ENCODE measurements around the gene WNT3A. TPM values are rescaled to one million over a fixed set of nuclear protein-coding genes. Genes with fewer than 3 reads are reported as not detected.
A peak's percentile ranks its signal among the peaks of the same experiment; 100 is the strongest.

WNT3A gene
- total and polyA plus RNA-seq, 9 of the 15 experiments (the other 6 are each of a cell fraction or from before 2014, with no cell fraction given), result not detected

GRCh38 chr1:228079601-228080263, 72.9 kb downstream of the WNT3A start (continued):
- TF ChIP-seq DMBX1 (CRISPR knock-in tag; IDR thresholded peaks at IDR 0.05; ENCODE audit: borderline replicate concordance), result no peak
- TF ChIP-seq FOSL1 (tag; conservative IDR thresholded peaks at IDR 0.05), result no peak
- no peak for TF ChIP-seq NFRKB (IDR thresholded peaks at IDR 0.05; ENCODE audit: low read depth)
- TF ChIP-seq PTBP1 (IDR thresholded peaks at IDR 0.05; ENCODE audit: low read depth, low read length), result peak; percentile 84; the same call in 1 of the 2 replicates
- peak; percentile 94 for TF ChIP-seq RBM25 (IDR thresholded peaks at IDR 0.05; ENCODE audit: low read depth, low read length, severe bottlenecking)
- TF ChIP-seq REST (IDR thresholded peaks at IDR 0.05; ENCODE audit: borderline replicate concordance), result no peak
- TF ChIP-seq REST (CRISPR knock-in tag; IDR thresholded peaks at IDR 0.05; ENCODE audit: low read depth), result no peak
- TF ChIP-seq ZNF174 (CRISPR knock-in tag; IDR thresholded peaks at IDR 0.05), result no peak
- no peak for TF ChIP-seq KLF6 (CRISPR knock-in tag; IDR thresholded peaks at IDR 0.05; ENCODE audit: borderline replicate concordance)
- TF ChIP-seq ZNF274 (IDR thresholded peaks at IDR 0.05; ENCODE audit: borderline replicate concordance, low read depth, low read length), result no peak
- TF ChIP-seq SMARCB1 (IDR thresholded peaks at IDR 0.05; ENCODE audit: insufficient read length, low read depth), result no peak
- no peak for TF ChIP-seq MEIS2 (IDR thresholded peaks at IDR 0.05; ENCODE audit: partially characterized antibody)
- no peak for TF ChIP-seq TSC22D4 (tag; IDR thresholded peaks at IDR 0.05)
- TF ChIP-seq CHD1 (IDR thresholded peaks at IDR 0.05; ENCODE audit: low read length), result no peak
- no peak for TF ChIP-seq STAT5A (IDR thresholded peaks at IDR 0.05; ENCODE audit: borderline replicate concordance, low read length)
- no peak for TF ChIP-seq NFE2 (IDR thresholded peaks at IDR 0.05; ENCODE audit: low read depth)
- TF ChIP-seq PCBP1 (IDR thresholded peaks at IDR 0.05; ENCODE audit: low read depth, low read length, poor library complexity, severe bottlenecking), result no peak
- no peak for TF ChIP-seq ZBTB5 (IDR thresholded peaks at IDR 0.05)
- peak; percentile 75; the same call in 1 of the 2 replicates for TF ChIP-seq CBX1 (IDR thresholded peaks at IDR 0.05; ENCODE audit: low read depth)
